Fibroblast of skin of back (primary cell): ENCODE measurements around the gene CLDN22. TPM values are rescaled to one million over a fixed set of nuclear protein-coding genes. Genes with fewer than 3 reads are reported as not detected.

Source experiments
- DNase-seq: peaks from one replicate; pipeline ENCODE4 v3.0.0-alpha.2; 2013
- polyA plus RNA-seq, 2 experiments: library from polyadenylated mRNA; unstranded; fragments of 120-200 nt; gene quantifications; one replicate each; pipeline ENCODE4 v1.2.1, GENCODE V29; 2013; ENCODE audit not compliant: insufficient read length in 2 of 2

CLDN22 gene
- 0.26 TPM for polyA plus RNA-seq (2013, experiment 1 of 2; ENCODE audit: insufficient read length)
- 0.16 TPM for polyA plus RNA-seq (2013, experiment 2 of 2; ENCODE audit: insufficient read length)

GRCh38 chr4:183320211-183321059, at the start of gene CLDN22:
Gene CLDN22, minus strand, starts transcription at chr4:183320276. Its CDS starts 58 bp downstream, at chr4:183320218.
- DNase-seq = no peak

- DNase-seq = no peak
Observed at GRCh38 chr4:183369073-183369472, 49.0 kb upstream of the CLDN22 start.

DNA sequence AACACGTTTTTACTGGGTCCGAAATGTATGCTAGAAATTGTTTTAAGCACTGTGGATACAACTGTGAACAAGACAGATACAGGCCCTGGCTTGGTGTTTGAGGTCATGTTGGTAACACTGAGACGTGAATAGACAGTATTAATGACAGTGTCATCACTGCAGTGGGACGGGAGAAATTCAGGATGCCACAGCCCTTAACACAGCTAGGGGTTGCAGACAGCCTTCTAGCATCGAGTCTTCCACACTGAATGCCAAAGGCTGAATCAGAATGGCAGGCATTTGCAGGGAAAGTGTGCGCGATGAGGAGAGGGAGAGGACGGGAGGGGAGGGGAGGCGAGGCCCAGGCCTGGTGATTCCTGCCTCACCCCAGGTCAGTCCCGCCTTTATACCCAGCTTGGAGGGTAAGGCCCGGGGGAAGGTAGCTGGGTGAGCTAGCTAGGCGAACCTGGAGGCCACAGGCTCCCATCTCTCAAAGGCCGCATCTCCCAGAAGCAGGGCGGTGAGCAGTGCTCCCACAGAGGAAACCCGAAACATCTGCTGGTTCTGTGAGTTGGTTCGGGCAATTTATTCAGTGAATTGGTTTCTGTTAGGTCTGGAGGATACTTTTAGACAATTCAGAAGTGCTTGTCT, 46.2 kb upstream of the CLDN22 start:
- no peak for DNase-seq

- DNase-seq = no peak
Observed at GRCh38 chr4:183364025-183364424, 43.9 kb upstream of the CLDN22 start.

- no peak for DNase-seq
Observed at GRCh38 chr4:183362916-183363542, 43.0 kb upstream of the CLDN22 start.

- no peak for DNase-seq
Observed at GRCh38 chr4:183362036-183362435, 42.0 kb upstream of the CLDN22 start.

DNA sequence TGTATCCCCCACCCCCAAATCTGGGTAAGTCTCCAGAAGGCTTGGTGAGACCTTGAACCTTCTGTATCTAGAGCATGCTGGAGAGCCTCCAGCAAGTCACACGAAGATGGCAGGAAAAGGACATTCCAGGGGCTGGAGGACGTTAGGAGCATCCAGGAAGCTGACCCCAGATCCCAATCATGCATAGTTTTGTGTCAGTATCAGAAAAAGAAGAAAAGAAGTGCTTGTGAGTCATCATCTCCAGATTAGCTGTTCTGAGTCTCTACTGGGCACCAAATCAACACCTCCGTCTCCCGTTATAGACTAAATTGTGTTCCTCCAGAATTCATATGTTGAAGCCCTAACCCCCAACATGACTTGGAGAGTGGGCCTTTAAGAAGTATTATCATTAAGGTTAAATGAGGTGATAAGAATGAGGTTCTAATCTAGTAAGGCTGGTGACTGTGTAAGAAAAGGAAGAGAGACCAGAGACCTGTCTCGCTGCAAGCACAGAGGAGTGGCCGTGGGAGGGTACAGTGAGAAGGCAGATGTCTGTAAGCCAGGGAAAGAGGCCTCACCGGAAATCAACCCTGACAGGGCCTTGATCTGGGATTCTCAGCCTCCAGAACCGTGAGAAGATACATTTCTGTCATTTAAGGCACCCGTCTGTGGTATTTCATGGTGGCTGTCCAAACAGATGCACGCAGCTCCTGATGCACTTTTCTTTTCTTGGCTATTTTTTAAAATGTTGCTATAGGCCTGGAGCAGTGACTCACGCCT, 40.3 kb upstream of the CLDN22 start:
- DNase-seq = peak; percentile 58

DNA sequence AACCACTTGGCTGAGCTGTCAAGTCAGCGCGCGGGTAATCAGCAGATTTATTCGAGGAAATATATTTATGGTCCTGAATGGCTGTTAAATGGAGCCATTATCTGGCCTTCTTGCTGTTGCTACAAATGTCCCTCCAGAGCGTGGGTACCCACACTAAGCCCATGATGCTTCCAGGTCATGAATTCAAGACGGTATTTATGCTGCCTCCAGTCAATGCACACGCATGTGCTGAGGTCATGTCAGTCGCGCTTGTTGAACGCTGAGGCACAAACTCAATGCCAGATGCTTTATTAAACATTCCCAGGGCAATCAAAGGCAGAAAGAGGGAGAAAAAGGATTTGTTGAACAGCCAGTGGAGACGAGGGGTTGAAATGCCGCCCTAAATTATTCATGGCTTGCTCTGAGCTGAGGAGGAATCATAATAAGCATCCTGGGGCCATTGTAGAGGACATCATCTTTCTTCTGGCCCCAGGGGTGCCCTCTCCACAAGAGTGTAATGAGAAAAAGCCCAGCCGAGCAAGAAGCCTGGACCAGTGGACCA, 38.2 kb upstream of the CLDN22 start:
- DNase-seq = no peak

DNA sequence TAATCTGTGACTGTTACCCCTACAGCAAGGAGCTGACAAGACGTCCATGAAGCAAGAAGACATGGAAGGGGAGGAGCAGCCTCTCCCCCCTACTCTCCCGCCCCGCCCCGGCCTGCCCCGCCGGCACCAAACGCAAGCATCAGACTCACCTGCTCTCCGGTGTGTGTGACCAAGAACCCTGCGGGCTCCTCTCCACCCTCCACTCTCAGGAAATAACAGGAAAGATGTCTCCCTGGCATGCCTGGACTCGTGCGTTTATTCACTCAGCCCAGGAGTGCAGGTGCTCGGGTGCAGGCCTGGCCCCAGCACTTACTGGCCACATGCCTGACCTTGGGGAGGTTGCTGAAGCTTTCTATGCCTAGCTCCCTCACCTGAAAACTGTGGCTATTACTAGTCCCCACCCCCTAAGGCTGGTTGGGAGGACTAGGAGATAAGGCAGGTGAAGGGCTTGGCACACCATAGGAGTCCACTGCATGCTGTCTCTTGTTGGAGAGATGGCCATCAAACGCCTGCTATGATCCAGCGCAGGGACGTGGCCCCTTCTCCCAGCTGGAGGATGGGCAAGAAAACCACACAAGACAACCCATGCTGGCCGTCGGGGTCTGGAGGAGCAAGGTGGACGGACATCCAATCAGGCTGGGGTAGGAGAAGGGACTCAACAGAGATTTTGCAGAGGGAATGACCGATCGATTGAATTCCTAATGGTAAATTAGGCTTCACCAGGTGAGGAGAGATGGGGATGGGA, 37.0 kb upstream of the CLDN22 start:
- DNase-seq = no peak

DNA sequence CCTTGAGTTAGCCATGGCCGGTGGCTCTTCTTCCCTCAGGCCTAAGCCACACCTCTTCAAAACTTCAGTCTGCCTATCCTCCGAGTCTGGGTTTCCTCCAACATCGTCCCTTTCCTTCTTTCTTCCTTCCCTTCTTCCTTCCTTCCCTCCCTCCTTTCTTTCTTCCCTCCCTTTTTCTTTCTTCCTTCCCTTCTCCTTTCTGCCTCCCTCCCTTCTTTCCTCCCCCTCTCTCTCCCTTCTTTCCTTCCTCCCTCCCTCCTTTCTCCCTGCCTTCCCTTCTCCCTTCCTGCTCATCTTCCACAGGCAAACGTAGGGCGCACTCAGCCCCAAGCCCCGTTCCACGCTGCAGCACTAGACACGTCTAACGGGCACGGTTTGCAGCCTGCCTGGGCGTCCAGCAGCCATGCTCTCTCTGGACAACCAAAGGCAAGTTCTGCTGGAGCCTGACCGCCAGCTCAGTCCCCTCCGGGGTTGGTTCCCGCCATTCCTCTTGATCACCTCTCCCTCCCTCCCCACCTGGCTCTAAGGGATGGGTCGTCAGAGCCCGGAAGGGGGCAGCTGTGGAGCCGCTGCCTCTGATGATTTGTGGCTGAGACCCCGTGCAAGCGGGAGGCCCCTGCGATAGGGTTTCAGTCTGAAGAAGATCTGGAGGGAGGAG, 36.2 kb upstream of the CLDN22 start:
- DNase-seq = no peak

- DNase-seq = peak; percentile 70
Observed at GRCh38 chr4:183355405-183355804, 35.3 kb upstream of the CLDN22 start.

GRCh38 chr4:183354219-183354618, 34.1 kb upstream of the CLDN22 start:
- no peak for DNase-seq

- DNase-seq = no peak
Observed at GRCh38 chr4:183353557-183353956, 33.5 kb upstream of the CLDN22 start.

DNA sequence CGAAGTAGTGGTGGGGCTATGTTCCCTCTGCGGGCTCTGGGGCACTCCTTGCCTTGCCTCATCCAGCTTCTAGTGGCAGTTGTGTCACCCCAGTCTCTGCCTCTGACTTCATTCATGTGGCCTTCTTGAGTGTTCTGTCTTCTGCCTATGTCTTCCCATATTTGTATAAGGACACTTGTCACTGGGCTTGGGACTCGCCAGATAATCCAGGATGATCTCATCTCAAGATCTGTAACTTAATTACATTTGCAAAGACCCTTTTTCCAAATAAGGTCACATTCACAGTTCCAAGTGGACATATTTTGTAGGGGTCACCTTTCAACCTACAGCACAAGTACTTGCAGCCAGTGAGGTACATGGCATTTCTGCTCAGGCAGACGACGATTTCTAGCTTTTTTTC, 32.5 kb upstream of the CLDN22 start:
- no peak for DNase-seq

GRCh38 chr4:183350317-183351071, 30.4 kb upstream of the CLDN22 start:
- peak; percentile 64 for DNase-seq

- DNase-seq = peak; percentile 78
Observed at GRCh38 chr4:183349673-183350072, 29.6 kb upstream of the CLDN22 start.

GRCh38 chr4:183348706-183349659, 28.9 kb upstream of the CLDN22 start:
- peak; percentile 98 for DNase-seq

GRCh38 chr4:183348136-183348535, 28.1 kb upstream of the CLDN22 start:
- no peak for DNase-seq

DNA sequence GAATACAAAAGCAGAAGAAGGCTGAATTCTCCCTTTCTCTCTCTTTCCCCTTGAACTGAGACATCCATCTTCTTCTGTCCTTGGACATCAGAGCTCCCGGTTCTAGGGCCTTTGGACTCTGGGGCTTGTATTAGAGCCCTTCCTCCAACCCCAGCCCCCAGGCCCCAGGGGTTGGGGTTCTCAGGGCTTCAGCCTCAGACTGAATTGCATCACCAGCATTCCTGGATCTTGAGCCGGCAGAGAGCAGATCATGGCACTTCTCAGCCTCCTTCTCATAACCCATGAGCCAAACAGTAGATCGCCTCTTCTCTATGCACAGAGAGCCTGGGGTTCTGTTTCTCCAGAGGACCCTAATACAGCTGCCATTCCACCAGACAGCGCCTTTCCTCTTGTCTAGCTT, 27.5 kb upstream of the CLDN22 start:
- peak; percentile 49 for DNase-seq
